Esophagus squamous epithelium (tissue), 5 donors: Measurements from ENCODE around the gene HOXA10. TPM values are rescaled to one million over a fixed set of nuclear protein-coding genes. Genes with fewer than 3 reads are reported as not detected.

Source experiments
- DNase-seq: peaks from one replicate; lab custom pipeline; 2025; lab: John Stamatoyannopoulos, UW
- H3K27ac ChIP-seq, 4 donors: fragments of 200-600 bp; sonication (generic); one replicate each; pipeline ENCODE4 v1.5.1; 2016 to 2019; ENCODE audit warnings: mild to moderate bottlenecking in 1 of 4
- H3K27me3 ChIP-seq, 4 donors: fragments of 200-600 bp; sonication (generic); 1 replicate in 3 of 4; 2 replicates in 1 of 4; pipeline versions ENCODE4 v1.5.1 to v1.6.0; 2017 to 2021; ENCODE audit warnings: antibody characterized with exemption in 1 of 4
- H3K36me3 ChIP-seq, 3 donors: fragments of 200-600 bp; sonication (generic); one replicate each; pipeline ENCODE4 v1.5.1; 2016 to 2019
- H3K4me1 ChIP-seq, 3 donors: fragments of 200-600 bp; sonication (generic); one replicate each; pipeline ENCODE4 v1.5.1; 2017 to 2019
- H3K4me3 ChIP-seq, 4 donors: fragments of 200-600 bp; sonication (generic); 1 replicate in 3 of 4; 2 replicates in 1 of 4; pipeline ENCODE4 v1.5.1; 2016 to 2019; ENCODE audit warnings: mild to moderate bottlenecking in 2 of 4, moderate library complexity in 1 of 4
- H3K9me3 ChIP-seq, 3 donors: fragments of 200-600 bp; sonication (generic); one replicate each; pipeline ENCODE4 v1.5.1; 2016 to 2019
- CTCF ChIP-seq, 6 experiments: fragments of 450-650 bp in 4 of 6; fragments of 200-600 bp in 2 of 6; sonication (generic) in 2 of 6; IDR thresholded peaks; one replicate each; pipeline ENCODE4 v1.5.1; 2016 to 2019; ENCODE audit warnings: antibody characterized with exemption in 6 of 6, mild to moderate bottlenecking in 4 of 6, moderate library complexity in 4 of 6
- POLR2A ChIP-seq, 4 donors: fragments of 450-650 bp; IDR thresholded peaks; one replicate each; pipeline ENCODE4 v1.6.1; 2017; ENCODE audit warnings: antibody characterized with exemption in 4 of 4, mild to moderate bottlenecking in 4 of 4, moderate library complexity in 3 of 4
- WGBS, 2 donors: methylation state at CpG; one replicate each; pipeline ENCODE4 v1.1.5; 2018; 5-methylcytosine and 5-hydroxymethylcytosine counted together
- intact Hi-C: fragments of 100-400 bp; cut with DNase I; formaldehyde crosslinking; loops from one replicate; pipeline ENCODE4 v1.15.0; 2022
- total RNA-seq, 4 donors: library from RNA; depleted of rRNA; stranded (reverse); fragments of >200 nt; gene quantifications; one replicate each; pipeline ENCODE4 v1.1.0, GENCODE V29; 2016
- donor health status: DM: yes; HTN: yes; CAD: no.

HOXA10 gene
- total RNA-seq, 4 donors from 2014 or later: not detected

- Histone ChIP-seq H3K27ac (peak overlapping the region in 3 of 4 donors; percentile 7 to 30 (median 19)), H3K9me3 (no peaks in the 10 kb centered on the region), H3K27me3 (peaks cover 12 to 100% (median 57%) of the 10 kb centered on the region in 4 donors), H3K4me1 (peaks cover 29 to 79% (median 38%) of the 10 kb centered on the region in 3 donors), H3K4me3 (peak overlapping the region in 3 of 4 donors; percentile 37 to 64 (median 46)), H3K36me3 (no peaks in the 10 kb centered on the region)
- no peak for TF ChIP-seq CTCF (IDR thresholded peaks at IDR 0.05)
- no peak for TF ChIP-seq POLR2A (IDR thresholded peaks at IDR 0.05)
- intact Hi-C loops: loop anchor here (5.0 kb wide), 1 partner anchor 661 kb away; no protein-coding TSS in a partner anchor
- 35 to 60% methylated on average over 12 to 14 of the region's 22 CpGs for WGBS, 2 donors
- DNase-seq: no peak
Measured at GRCh38 chr7:27152816-27153442, 21.2 kb downstream of the HOXA10 start.

GRCh38 chr7:27151931-27152815 lies 21.9 kb downstream of the HOXA10 start, which contains the start of gene HOXA3:
Gene HOXA3 (minus strand): TSS chr7:27152583. CDS start chr7:27110640, 41,943 bp downstream.
- Histone ChIP-seq H3K27ac (peak within 1 kb of the TSS in 3 of 4 donors; percentile 7 to 59 (median 19)), H3K4me3 (peak within 1 kb of the TSS; percentile 24 to 64 (median 42)), H3K27me3 (peaks cover 10 to 100% (median 54%) of the 10 kb centered on the region in 4 donors), H3K4me1 (peaks cover 33 to 79% (median 40%) of the 10 kb centered on the region in 3 donors), H3K9me3 (no peaks in the 10 kb centered on the region), H3K36me3 (no peaks in the 10 kb centered on the region)
- intact Hi-C loops: loop anchor here (5.0 kb wide), 1 partner anchor 660 kb away; no protein-coding TSS in a partner anchor
- WGBS, 2 donors: 17% methylated on average over 28 to 45 of the region's 53 CpGs
- TF ChIP-seq CTCF (IDR thresholded peaks at IDR 0.05) (no peak), POLR2A (IDR thresholded peaks at IDR 0.05) (no peak)
- no peak for DNase-seq

GRCh38 chr7:27151341-27151930 lies 22.7 kb downstream of the HOXA10 start:
- no peaks in the 10 kb centered on the region for H3K36me3 ChIP-seq
- H3K27ac ChIP-seq: peak overlapping the region in 3 of 4 donors; percentile 9 to 67 (median 59)
- peak overlapping the region; percentile 24 to 64 (median 42) for H3K4me3 ChIP-seq
- intact Hi-C loops: loop anchor here (5.0 kb wide), 1 partner anchor 659 kb away; no protein-coding TSS in a partner anchor
- peaks cover 28 to 74% (median 40%) of the 10 kb centered on the region in 3 donors for H3K4me1 ChIP-seq
- 14 to 16% methylated on average over 11 to 14 of the region's 27 CpGs for WGBS, 2 donors
- no peaks in the 10 kb centered on the region for H3K9me3 ChIP-seq
- TF ChIP-seq POLR2A (IDR thresholded peaks at IDR 0.05): no peak
- TF ChIP-seq CTCF (IDR thresholded peaks at IDR 0.05): no peak
- peaks cover 10 to 100% (median 49%) of the 10 kb centered on the region in 4 donors for H3K27me3 ChIP-seq
- DNase-seq: no peak

GRCh38 chr7:27150568-27151340 lies 23.4 kb downstream of the HOXA10 start:
- Histone ChIP-seq H3K36me3 (no peaks in the 10 kb centered on the region), H3K4me1 (peaks cover 23 to 67% (median 34%) of the 10 kb centered on the region in 3 donors), H3K27ac (peak overlapping the region; percentile 8 to 67 (median 34)), H3K9me3 (no peaks in the 10 kb centered on the region), H3K27me3 (peaks cover 10 to 100% (median 45%) of the 10 kb centered on the region in 4 donors), H3K4me3 (peak overlapping the region; percentile 24 to 64 (median 42))
- TF ChIP-seq POLR2A (IDR thresholded peaks at IDR 0.05) (no peak), CTCF (IDR thresholded peaks at IDR 0.05) (peak; percentile 75 to 92 (median 84))
- 4 to 8% methylated on average over 18 to 30 of the region's 58 CpGs for WGBS, 2 donors
- intact Hi-C loops: loop anchor here (5.0 kb wide), 1 partner anchor 658 kb away; no protein-coding TSS in a partner anchor
- DNase-seq: no peak
